T-cell (primary cell): ENCODE measurements around the gene HK1. TPM values are rescaled to one million over a fixed set of nuclear protein-coding genes. Genes with fewer than 3 reads are reported as not detected.

Experiments used
- ATAC-seq, 4 experiments: fragments of 200-7000 bp in 3 of 4; fragments of 150-1000 bp in 1 of 4; cut with Tn5 transposase; replicated peaks in 1 of 4; 1 replicate in 3 of 4; 2 replicates in 1 of 4; pipeline ENCODE4 v1.10.0; 2021; ENCODE audit warnings: moderate library complexity in 3 of 4, mild to moderate bottlenecking in 2 of 4, moderate number of reproducible peaks in 1 of 4
- CTCF ChIA-PET, 2 donors: fragments of 300-600 bp; sonication (Branson Sonifier 250); formaldehyde crosslinking; loops; one replicate each; lab custom pipeline; 2022; ENCODE audit warnings: antibody characterized with exemption in 2 of 2; lab: Charles Lee
- POLR2A ChIA-PET, 2 donors: fragments of 300-600 bp; sonication (Branson Sonifier 250); formaldehyde crosslinking; loops; one replicate each; lab custom pipeline; 2022; ENCODE audit warnings: antibody characterized with exemption in 2 of 2; lab: Charles Lee
- DNase-seq, 35 experiments: peaks; one replicate each; pipeline versions ENCODE4 v3.0.0 to v3.0.0-alpha.2; 2013 to 2023
- H3K27ac ChIP-seq: one replicate; pipeline ENCODE4 v1.5.1; 2013; ENCODE audit warnings: low read length
- H3K27me3 ChIP-seq, 2 experiments: replicated peaks in 1 of 2; 1 replicate in 1 of 2; 2 replicates in 1 of 2; pipeline versions ENCODE4 v1.6.1 to v1.7.0; 2013; ENCODE audit warnings: low read length in 1 of 2, mixed read lengths in 1 of 2; ENCODE audit not compliant: control insufficient read depth in 2 of 2, insufficient read depth in 2 of 2; ENCODE audit errors: extremely low read depth in 1 of 2
- H3K36me3 ChIP-seq, 2 donors: 1 replicate in 1 of 2; 2 replicates in 1 of 2; pipeline versions ENCODE4 v1.6.1 to v1.7.0; 2013; ENCODE audit warnings: low read length in 1 of 2; ENCODE audit not compliant: control insufficient read depth in 2 of 2, insufficient read depth in 1 of 2; ENCODE audit errors: extremely low read depth in 1 of 2
- H3K4me1 ChIP-seq, 2 experiments: 1 replicate in 1 of 2; 2 replicates in 1 of 2; pipeline versions ENCODE4 v1.6.1 to v1.7.0; 2013; ENCODE audit warnings: low read length in 2 of 2, mixed read lengths in 1 of 2; ENCODE audit not compliant: insufficient read depth in 2 of 2, control insufficient read depth in 1 of 2; ENCODE audit errors: extremely low read depth in 1 of 2
- H3K4me3 ChIP-seq, 2 donors: 1 replicate in 1 of 2; 2 replicates in 1 of 2; pipeline versions ENCODE4 v1.5.1 to v1.7.0; 2013; ENCODE audit warnings: mild to moderate bottlenecking in 2 of 2, low read length in 1 of 2, moderate library complexity in 1 of 2; ENCODE audit not compliant: control insufficient read depth in 1 of 2; ENCODE audit errors: extremely low read depth in 1 of 2
- H3K9me3 ChIP-seq: 2 replicates; pipeline ENCODE4 v1.7.0; 2013
- H3K27ac Mint-ChIP-seq, 2 donors: one replicate each; pipeline ENCODE4 v1.8.0; 2020 to 2021; ENCODE audit warnings: mild to moderate bottlenecking in 2 of 2, mixed read lengths in 2 of 2
- H3K27me3 Mint-ChIP-seq, 2 donors: one replicate each; pipeline ENCODE4 v1.8.0; 2021 to 2022; ENCODE audit warnings: mixed read lengths in 2 of 2
- H3K36me3 Mint-ChIP-seq: one replicate; pipeline ENCODE4 v1.8.0; 2021; ENCODE audit warnings: mixed read lengths
- H3K4me1 Mint-ChIP-seq, 3 donors: one replicate each; pipeline ENCODE4 v1.8.0; 2020 to 2022; ENCODE audit warnings: mixed read lengths in 3 of 3, mild to moderate bottlenecking in 1 of 3
- H3K4me3 Mint-ChIP-seq, 3 donors: one replicate each; pipeline ENCODE4 v1.8.0; 2020 to 2022; ENCODE audit warnings: mild to moderate bottlenecking in 3 of 3, mixed read lengths in 3 of 3, moderate library complexity in 3 of 3
- H3K9me3 Mint-ChIP-seq, 3 donors: one replicate each; pipeline ENCODE4 v1.8.0; 2020 to 2022; ENCODE audit warnings: mixed read lengths in 3 of 3
- WGBS: methylation state at CpG from one replicate; pipeline ENCODE4 v1.1.5; 2013; ENCODE audit warnings: missing lambda C conversion rate; ENCODE audit not compliant: insufficient coverage; 5-methylcytosine and 5-hydroxymethylcytosine counted together
- total RNA-seq, 35 experiments: library from RNA in 6 of 35; stranded (reverse) in 6 of 35; fragments of 120-200 nt in 1 of 35; gene quantifications; one replicate each; pipeline versions ENCODE4 v1.2.1 to v1.2.4 and lab custom pipeline; 2013 to 2026

The HK1 gene
- total RNA-seq, 5 donors from 2014 or later (not counting 1 experiment from before 2014, with no cell fraction given), result 66.3 to 85.5 (median 83.6) TPM

DNA sequence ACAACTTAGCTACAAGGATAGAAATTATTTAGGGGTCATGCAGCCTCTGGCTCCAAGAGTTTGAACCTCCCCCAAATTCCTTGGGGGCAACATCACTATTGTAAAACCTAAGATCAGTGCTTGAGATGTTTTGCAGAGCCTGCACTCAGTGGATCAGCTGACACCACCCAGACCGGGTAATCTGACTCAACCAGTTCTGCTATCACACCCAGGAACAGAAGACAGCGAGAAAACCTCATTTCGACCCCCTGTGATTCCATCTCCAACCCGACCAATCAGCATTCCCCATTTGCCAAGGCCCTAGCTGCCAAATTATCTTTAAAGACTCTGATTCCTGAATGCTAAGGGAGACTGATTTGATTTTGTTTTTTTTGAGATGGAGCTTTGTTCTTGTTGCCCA lies 133.2 kb downstream of the HK1 start:
- H3K4me3 Mint-ChIP-seq, result no peak overlapping the region
- 60% methylated on average over 1 of the region's 4 CpGs for WGBS
- CTCF ChIA-PET, result interaction anchor here in 1 of 2 donors (0.6 to 1.7 kb wide), 3 partner anchors 13 to 96 kb away, joined by 3 to 12 read pairs (median 3); no protein-coding TSS in a partner anchor

GRCh38 chr10:69412232-69412790 lies 134.0 kb downstream of the HK1 start:
- ChIA-PET CTCF (no interaction called here), POLR2A (interaction anchor here in 1 of 2 donors (0.6 kb wide), 1 partner anchor 54 kb away, joined by 6 read pairs; no protein-coding TSS in a partner anchor)
- Histone ChIP-seq H3K36me3 (no peaks in the 10 kb centered on the region), H3K9me3 (no peaks in the 10 kb centered on the region), H3K27me3 (peaks cover 0 to 17% of the 10 kb centered on the region in 2 experiments), H3K27ac (no peak overlapping the region), H3K4me3 (no peak overlapping the region), H3K4me1 (peaks cover 3 to 25% of the 10 kb centered on the region in 2 experiments)
- DNase-seq, result no peak
- ATAC-seq, result no peak
- Mint-ChIP-seq H3K4me1 (peaks cover 18 to 22% (median 21%) of the 10 kb centered on the region in 3 donors), H3K27me3 (no peaks in the 10 kb centered on the region), H3K9me3 (no peaks in the 10 kb centered on the region), H3K36me3 (no peaks in the 10 kb centered on the region), H3K4me3 (no peak overlapping the region), H3K27ac (no peak overlapping the region)
- 68% methylated on average over 3 of the region's 3 CpGs for WGBS

More for the DNA sequence above, 133.2 kb downstream of the HK1 start:
- H3K4me1 ChIP-seq, result peaks cover 3 to 25% of the 10 kb centered on the region in 2 experiments
- ATAC-seq (no peak), DNase-seq (no peak)
- H3K27me3 Mint-ChIP-seq, result no peaks in the 10 kb centered on the region
- POLR2A ChIA-PET, result interaction anchor here in 1 of 2 donors (0.6 to 1.0 kb wide), 2 partner anchors 55 to 311 kb away, joined by 3 to 6 read pairs; no protein-coding TSS in a partner anchor
- no peaks in the 10 kb centered on the region for H3K9me3 ChIP-seq
- H3K4me3 ChIP-seq, result no peak overlapping the region
- peaks cover 0 to 15% of the 10 kb centered on the region in 2 experiments for H3K27me3 ChIP-seq
- H3K27ac Mint-ChIP-seq, result no peak overlapping the region
- H3K4me1 Mint-ChIP-seq, result peaks cover 21 to 25% (median 23%) of the 10 kb centered on the region in 3 donors
- no peaks in the 10 kb centered on the region for H3K9me3 Mint-ChIP-seq
- no peak overlapping the region for H3K27ac ChIP-seq
- no peaks in the 10 kb centered on the region for H3K36me3 Mint-ChIP-seq
- H3K36me3 ChIP-seq, result no peaks in the 10 kb centered on the region

DNA sequence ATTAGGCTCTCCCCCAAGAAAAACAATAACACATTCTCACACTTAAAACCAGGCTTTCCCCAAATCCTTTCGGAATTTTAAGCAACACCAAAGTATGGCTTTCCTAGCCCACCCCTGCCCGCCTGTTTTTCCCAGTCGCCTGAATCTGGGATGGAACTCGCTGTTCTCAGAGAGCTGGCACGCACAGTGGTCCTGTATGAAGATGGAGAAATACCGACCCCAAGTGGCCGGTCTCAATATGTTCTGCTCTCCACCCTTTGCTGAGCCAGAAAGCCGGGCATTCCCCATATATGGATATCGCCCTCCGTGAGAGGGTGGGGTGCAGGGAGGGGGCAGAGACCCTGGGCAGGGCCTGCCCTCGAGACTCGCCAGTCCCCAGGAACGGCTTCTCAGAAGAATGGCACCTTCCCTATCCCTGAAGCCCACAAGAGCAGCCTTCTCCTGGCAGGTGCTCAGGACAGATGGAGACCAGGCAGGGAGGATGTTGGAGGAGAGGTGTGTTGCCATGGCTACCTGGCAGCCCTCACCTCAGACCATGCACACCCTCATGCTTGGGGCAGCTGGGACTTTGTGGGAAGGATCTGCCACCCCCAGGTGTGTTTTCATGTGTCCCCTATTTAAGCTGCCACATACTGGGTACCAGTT lies 135.0 kb downstream of the HK1 start:
- ChIA-PET CTCF (interaction anchor here in 1 of 2 donors (0.6 kb wide), 1 partner anchor 11 kb away, joined by 3 read pairs; no protein-coding TSS in a partner anchor), POLR2A (no interaction called here)
- DNase-seq, result peak in 8 of 35 experiments; percentile 12 to 63 (median 20)
- Mint-ChIP-seq H3K27me3 (no peaks in the 10 kb centered on the region), H3K4me3 (no peak overlapping the region), H3K27ac (no peak overlapping the region), H3K4me1 (peaks cover 8 to 15% (median 14%) of the 10 kb centered on the region in 3 donors), H3K36me3 (no peaks in the 10 kb centered on the region), H3K9me3 (no peaks in the 10 kb centered on the region)
- WGBS, result 21% methylated on average over 4 of the region's 13 CpGs
- Histone ChIP-seq H3K36me3 (no peaks in the 10 kb centered on the region), H3K9me3 (no peaks in the 10 kb centered on the region), H3K27ac (no peak overlapping the region), H3K4me1 (peaks cover 3 to 15% of the 10 kb centered on the region in 2 experiments), H3K4me3 (no peak overlapping the region), H3K27me3 (peaks cover 0 to 22% of the 10 kb centered on the region in 2 experiments)
- no peak for ATAC-seq

DNA sequence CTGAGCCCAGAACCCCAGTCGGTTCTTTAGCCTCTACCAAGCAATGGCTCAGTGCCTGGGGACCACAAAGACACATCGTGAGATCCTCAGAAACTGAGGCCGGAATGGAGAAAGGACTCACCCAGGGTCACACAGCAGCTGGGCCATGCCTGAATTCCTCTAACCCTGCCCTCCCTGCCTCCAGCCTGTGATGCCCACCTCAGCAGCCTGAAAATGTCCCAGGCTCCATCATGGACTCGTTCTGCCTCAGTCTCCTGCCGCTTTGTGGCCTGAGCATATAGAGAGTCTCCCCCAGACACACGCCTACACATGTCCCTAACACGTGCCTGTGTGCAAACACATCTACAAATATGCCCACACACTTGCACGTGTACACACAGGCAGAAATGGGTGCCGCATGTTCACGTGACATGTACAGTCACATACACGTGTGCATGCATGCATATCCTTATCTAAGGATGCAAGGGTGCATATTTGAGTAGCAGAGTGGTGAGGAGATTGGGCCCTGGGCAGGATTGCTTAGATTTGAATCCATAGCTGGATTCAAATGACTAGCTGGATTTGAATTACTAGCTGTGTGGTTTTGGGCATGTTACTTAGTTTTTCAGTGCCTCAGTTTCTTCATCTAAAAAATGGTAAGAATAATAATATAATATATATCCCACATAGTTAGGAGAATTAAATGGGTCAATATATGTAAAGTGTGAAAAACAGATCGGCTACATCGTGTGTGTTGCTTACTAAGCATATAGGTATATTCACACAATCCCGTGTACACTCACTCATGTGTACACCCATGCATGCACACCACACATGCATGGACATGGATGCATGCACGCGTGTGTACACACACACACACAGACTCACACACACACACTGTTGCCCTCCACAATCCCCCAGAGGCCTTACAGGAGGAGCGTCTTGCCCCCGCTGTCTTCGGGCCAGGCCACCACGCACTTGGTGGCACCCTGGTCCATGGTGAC lies 136.0 kb downstream of the HK1 start:
- Mint-ChIP-seq H3K27ac (no peak overlapping the region), H3K9me3 (no peaks in the 10 kb centered on the region), H3K36me3 (no peaks in the 10 kb centered on the region), H3K4me1 (peaks cover 0 to 8% (median 7%) of the 10 kb centered on the region in 3 donors), H3K4me3 (no peak overlapping the region), H3K27me3 (no peaks in the 10 kb centered on the region)
- Histone ChIP-seq H3K36me3 (no peaks in the 10 kb centered on the region), H3K4me1 (peaks cover 0 to 7% of the 10 kb centered on the region in 2 experiments), H3K4me3 (no peak overlapping the region), H3K9me3 (no peaks in the 10 kb centered on the region), H3K27me3 (peaks cover 0 to 22% of the 10 kb centered on the region in 2 experiments), H3K27ac (no peak overlapping the region)
- DNase-seq, result no peak
- ATAC-seq, result no peak
- ChIA-PET CTCF (interaction anchor here in 1 of 2 donors (0.6 kb wide), 1 partner anchor 93 kb away, joined by 3 read pairs; no protein-coding TSS in a partner anchor), POLR2A (no interaction called here)
- 87% methylated on average over 13 of the region's 20 CpGs for WGBS

DNA sequence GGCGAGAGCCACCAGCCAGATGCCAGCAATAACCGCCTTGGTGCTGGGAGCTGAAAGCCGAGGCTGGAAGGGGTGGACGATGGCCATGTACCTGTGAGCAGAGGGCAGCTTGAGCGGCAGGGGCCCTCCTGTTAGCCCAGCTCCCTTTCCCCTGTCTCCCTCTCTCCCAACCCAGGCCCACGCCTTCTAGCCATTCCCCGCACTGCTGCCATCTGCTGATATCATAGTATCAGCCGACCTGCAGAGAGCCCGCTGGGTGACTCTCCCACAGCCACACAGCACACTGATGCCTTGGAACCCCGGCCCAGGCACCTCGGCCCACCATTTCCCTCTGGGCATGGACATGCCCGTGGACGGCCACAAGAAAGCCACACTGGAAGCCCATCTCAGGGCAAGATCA lies 136.8 kb downstream of the HK1 start:
- H3K27ac Mint-ChIP-seq, result no peak overlapping the region
- H3K9me3 ChIP-seq, result no peaks in the 10 kb centered on the region
- DNase-seq (no peak), ATAC-seq (no peak)
- H3K27me3 ChIP-seq, result peaks cover 0 to 25% of the 10 kb centered on the region in 2 experiments
- no peak overlapping the region for H3K4me3 Mint-ChIP-seq
- CTCF ChIA-PET, result no interaction called here
- H3K4me3 ChIP-seq, result no peak overlapping the region
- H3K27ac ChIP-seq, result no peak overlapping the region
- POLR2A ChIA-PET, result no interaction called here
- no peaks in the 10 kb centered on the region for H3K36me3 ChIP-seq
- no peaks in the 10 kb centered on the region for H3K27me3 Mint-ChIP-seq
- H3K36me3 Mint-ChIP-seq, result no peaks in the 10 kb centered on the region
- WGBS, result 90% methylated on average over 13 of the region's 13 CpGs
- peaks cover 0 to 6% of the 10 kb centered on the region in 2 experiments for H3K4me1 ChIP-seq
- H3K9me3 Mint-ChIP-seq, result no peaks in the 10 kb centered on the region
- peaks cover 0 to 4% (median 3%) of the 10 kb centered on the region in 3 donors for H3K4me1 Mint-ChIP-seq

GRCh38 chr10:69415951-69416350 lies 137.7 kb downstream of the HK1 start:
- H3K4me3 Mint-ChIP-seq, result no peak overlapping the region
- WGBS, result 96% methylated on average over 10 of the region's 10 CpGs

More at GRCh38 chr10:69415951-69416350, 137.7 kb downstream of the HK1 start:
- H3K4me1 ChIP-seq, result peaks cover 0 to 6% of the 10 kb centered on the region in 2 experiments
- peaks cover 0 to 4% (median 3%) of the 10 kb centered on the region in 3 donors for H3K4me1 Mint-ChIP-seq
- H3K27me3 ChIP-seq, result peaks cover 0 to 25% of the 10 kb centered on the region in 2 experiments
- H3K4me3 ChIP-seq, result no peak overlapping the region
- no peak for DNase-seq
- no peak overlapping the region for H3K27ac Mint-ChIP-seq
- H3K27ac ChIP-seq, result no peak overlapping the region
- no peaks in the 10 kb centered on the region for H3K36me3 ChIP-seq
- no peaks in the 10 kb centered on the region for H3K9me3 ChIP-seq
- POLR2A ChIA-PET, result no interaction called here
- no peaks in the 10 kb centered on the region for H3K27me3 Mint-ChIP-seq
- CTCF ChIA-PET, result no interaction called here
- no peaks in the 10 kb centered on the region for H3K36me3 Mint-ChIP-seq
- H3K9me3 Mint-ChIP-seq, result no peaks in the 10 kb centered on the region
- ATAC-seq, result no peak
